ENCODE measurements around the gene NKX2-4. TPM values are rescaled to one million over a fixed set of nuclear protein-coding genes. Genes with fewer than 3 reads are reported as not detected.
"Not testable (repeated sequence)": the region's sequence is repeated elsewhere in the genome, so short reads cannot be mapped to it uniquely, and the experiment has no call there.

The NKX2-4 gene
- total RNA-seq, 2 donors from 2014 or later = not detected

DNA sequence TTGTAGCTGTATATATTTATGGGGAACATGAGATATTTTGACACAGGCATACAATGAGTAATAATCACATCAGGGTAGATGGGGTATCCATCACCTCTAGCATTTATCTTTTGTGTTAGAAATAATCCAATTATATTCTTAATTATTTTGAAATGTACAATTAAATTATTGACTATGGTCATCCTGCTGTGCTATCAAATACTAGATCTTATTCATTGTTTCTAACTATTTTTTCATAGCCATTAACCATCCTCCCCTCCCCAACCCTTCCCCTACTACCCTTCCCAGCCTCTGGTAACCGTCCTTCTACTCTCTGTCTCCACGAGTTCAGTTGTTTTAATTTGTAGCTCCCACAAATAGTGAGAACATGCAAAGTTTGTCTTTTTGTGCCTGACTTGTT is 28.5 kb downstream of the NKX2-4 start:
- Mint-ChIP-seq H3K27me3 (no peaks in the 10 kb centered on the region), H3K36me3 (ENCODE audit: low read depth) (peaks cover 24% of the 10 kb centered on the region), H3K4me1 (peaks cover 15% of the 10 kb centered on the region), H3K4me3 (no peak overlapping the region), H3K27ac (peak overlapping the region; percentile 17)
- H3K9me3 ChIP-seq (ENCODE audit: control insufficient read depth, low read length, poor library complexity, severe bottlenecking) = no peaks in the 10 kb centered on the region
- DNase-seq (no peak), ATAC-seq (no peak)

DNA sequence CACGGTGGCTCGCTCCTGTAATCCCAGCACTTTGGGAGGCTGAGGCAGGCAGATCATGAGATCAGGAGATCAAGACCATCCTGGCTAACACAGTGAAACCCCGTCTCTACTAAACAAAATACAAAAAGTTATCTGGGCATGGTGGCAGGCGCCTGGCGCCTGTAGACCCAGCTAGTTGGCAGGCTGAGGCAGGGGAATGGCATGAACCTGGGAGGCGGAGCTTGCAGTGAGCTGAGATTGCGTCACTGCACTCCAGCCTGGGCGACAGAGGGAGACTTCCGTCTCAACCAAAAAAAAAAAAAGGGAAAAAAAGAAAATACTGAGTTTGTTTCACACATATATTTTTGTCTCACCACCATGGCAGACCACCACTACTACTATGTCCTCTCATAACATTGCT is 31.1 kb downstream of the NKX2-4 start:
- H3K4me1 Mint-ChIP-seq = peaks cover 11% of the 10 kb centered on the region
- not testable (repeated sequence) for H3K4me3 Mint-ChIP-seq; H3K9me3 ChIP-seq (ENCODE audit: control insufficient read depth, low read length, poor library complexity, severe bottlenecking); H3K27me3 Mint-ChIP-seq; H3K27ac Mint-ChIP-seq; ATAC-seq; DNase-seq
- H3K36me3 Mint-ChIP-seq (ENCODE audit: low read depth) = peaks cover 27% of the 10 kb centered on the region

DNA sequence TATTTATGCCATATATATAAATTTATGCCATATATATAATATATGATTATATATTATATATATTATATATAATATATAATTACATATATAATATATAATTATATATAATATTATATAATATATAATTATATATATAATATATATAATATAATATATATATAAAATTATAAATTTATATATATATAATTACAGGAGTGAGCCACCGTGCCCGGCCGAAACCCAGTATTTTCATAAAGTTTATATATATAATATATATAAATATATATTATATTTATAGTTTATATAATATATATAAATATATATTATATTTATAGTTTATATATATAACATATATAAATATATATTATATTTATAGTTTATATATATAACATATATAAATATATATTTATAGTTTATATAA is 31.6 kb downstream of the NKX2-4 start:
- ATAC-seq = no peak
- H3K9me3 ChIP-seq (ENCODE audit: control insufficient read depth, low read length, poor library complexity, severe bottlenecking) = no peaks in the 10 kb centered on the region
- Mint-ChIP-seq H3K36me3 (ENCODE audit: low read depth) (peaks cover 27% of the 10 kb centered on the region), H3K4me3 (no peak overlapping the region), H3K27ac (no peak overlapping the region), H3K27me3 (no peaks in the 10 kb centered on the region), H3K4me1 (peaks cover 11% of the 10 kb centered on the region)
- no peak for DNase-seq

DNA sequence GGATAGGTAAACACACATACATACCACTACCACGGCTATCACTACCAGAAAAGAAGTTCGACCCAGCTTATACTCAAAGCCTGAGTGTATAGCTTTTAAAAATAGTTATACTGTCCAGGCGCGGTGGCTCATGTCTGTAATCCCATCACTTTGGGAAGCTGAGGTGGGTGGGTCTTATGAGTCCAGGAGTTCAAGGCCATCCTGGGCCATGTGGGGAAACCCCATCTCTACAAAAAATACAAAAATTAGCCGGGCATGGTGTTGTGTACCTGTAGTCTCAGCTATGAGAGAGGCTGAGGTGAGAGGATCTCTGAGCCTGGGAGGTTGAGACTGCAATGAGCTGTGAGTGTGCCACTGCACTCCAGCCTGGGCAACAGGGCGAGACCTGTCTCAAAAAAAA is 32.9 kb downstream of the NKX2-4 start:
- H3K27ac Mint-ChIP-seq = no peak overlapping the region
- DNase-seq (no peak), ATAC-seq (no peak)
- no peaks in the 10 kb centered on the region for H3K9me3 ChIP-seq (ENCODE audit: control insufficient read depth, low read length, poor library complexity, severe bottlenecking)
- no peak overlapping the region for H3K4me3 Mint-ChIP-seq
- no peaks in the 10 kb centered on the region for H3K27me3 Mint-ChIP-seq
- H3K4me1 Mint-ChIP-seq = peaks cover 15% of the 10 kb centered on the region
- H3K36me3 Mint-ChIP-seq (ENCODE audit: low read depth) = peaks cover 25% of the 10 kb centered on the region

DNA sequence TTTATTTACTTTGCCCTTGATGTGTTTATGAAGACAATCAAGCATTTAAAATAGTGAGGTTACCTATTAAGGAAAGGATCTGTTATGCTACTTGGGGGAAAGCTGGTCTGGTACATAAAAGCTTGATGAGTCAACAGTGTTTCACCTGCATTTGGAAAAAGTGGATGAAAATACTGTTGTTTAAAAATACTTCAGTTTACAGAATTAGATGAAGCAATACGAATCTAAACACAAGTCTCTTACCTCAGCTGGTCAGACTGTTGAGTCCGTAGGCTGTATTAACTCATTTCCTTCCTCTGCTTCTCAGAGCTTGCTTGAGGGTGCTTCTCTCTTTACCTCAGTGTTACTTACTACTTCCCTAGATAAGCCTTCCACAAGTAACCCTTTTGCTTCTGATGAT is 36.1 kb downstream of the NKX2-4 start:
- Mint-ChIP-seq H3K27me3 (no peaks in the 10 kb centered on the region), H3K4me3 (no peak overlapping the region), H3K27ac (no peak overlapping the region), H3K36me3 (ENCODE audit: low read depth) (peaks cover 17% of the 10 kb centered on the region), H3K4me1 (peaks cover 8% of the 10 kb centered on the region)
- no peak for ATAC-seq
- no peaks in the 10 kb centered on the region for H3K9me3 ChIP-seq (ENCODE audit: control insufficient read depth, low read length, poor library complexity, severe bottlenecking)
- no peak for DNase-seq

DNA sequence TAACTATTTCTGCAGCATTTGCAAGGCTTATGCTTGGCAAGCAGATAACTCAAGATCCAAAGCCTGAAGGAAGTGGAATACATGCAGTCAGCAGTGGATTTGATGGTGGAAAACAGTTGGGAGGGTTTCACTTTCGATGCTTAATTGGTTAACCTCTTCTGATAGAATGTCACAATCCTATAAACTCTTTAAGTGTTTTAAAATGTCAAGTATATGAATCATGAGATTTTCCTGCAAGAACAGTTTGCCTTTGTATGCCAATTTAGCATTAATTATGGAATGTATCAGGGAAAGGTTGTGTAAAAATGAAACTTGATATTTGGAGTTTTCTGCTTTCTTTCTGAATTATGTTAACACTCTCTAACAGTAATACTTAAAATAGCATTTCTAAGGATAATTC is 36.6 kb downstream of the NKX2-4 start:
- Mint-ChIP-seq H3K27ac (no peak overlapping the region), H3K36me3 (ENCODE audit: low read depth) (peaks cover 17% of the 10 kb centered on the region)

DNA sequence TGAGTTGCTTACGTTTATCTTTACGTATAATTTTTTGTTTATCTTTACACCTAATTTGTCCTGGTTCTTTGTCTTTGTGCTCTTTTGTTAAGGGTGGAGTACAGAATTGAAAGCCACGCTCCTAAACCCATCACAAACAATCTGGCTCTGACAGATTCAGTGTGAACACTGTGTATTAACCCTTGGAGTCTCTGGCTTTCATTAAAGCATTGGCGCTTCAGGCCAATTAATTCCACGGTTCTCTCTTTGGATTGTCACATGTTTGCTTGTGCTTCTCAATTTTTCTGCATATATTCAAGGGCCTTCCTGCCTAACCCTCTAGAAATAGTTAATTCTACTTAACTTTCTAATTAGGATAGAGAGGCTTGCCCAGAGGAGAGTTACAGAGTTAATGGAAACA is 38.6 kb downstream of the NKX2-4 start:
- DNase-seq (no peak), ATAC-seq (no peak)
- H3K4me1 Mint-ChIP-seq = peaks cover 10% of the 10 kb centered on the region
- no peaks in the 10 kb centered on the region for H3K27me3 Mint-ChIP-seq
- no peaks in the 10 kb centered on the region for H3K9me3 ChIP-seq (ENCODE audit: control insufficient read depth, low read length, poor library complexity, severe bottlenecking)
- H3K4me3 Mint-ChIP-seq = peak overlapping the region; percentile 55
- no peak overlapping the region for H3K27ac Mint-ChIP-seq
- H3K36me3 Mint-ChIP-seq (ENCODE audit: low read depth) = peaks cover 17% of the 10 kb centered on the region

More for the DNA sequence above, 36.6 kb downstream of the NKX2-4 start:
- H3K9me3 ChIP-seq (ENCODE audit: control insufficient read depth, low read length, poor library complexity, severe bottlenecking) = no peaks in the 10 kb centered on the region
- no peak for ATAC-seq
- no peak for DNase-seq
- peaks cover 8% of the 10 kb centered on the region for H3K4me1 Mint-ChIP-seq
- no peaks in the 10 kb centered on the region for H3K27me3 Mint-ChIP-seq
- H3K4me3 Mint-ChIP-seq = no peak overlapping the region

DNA sequence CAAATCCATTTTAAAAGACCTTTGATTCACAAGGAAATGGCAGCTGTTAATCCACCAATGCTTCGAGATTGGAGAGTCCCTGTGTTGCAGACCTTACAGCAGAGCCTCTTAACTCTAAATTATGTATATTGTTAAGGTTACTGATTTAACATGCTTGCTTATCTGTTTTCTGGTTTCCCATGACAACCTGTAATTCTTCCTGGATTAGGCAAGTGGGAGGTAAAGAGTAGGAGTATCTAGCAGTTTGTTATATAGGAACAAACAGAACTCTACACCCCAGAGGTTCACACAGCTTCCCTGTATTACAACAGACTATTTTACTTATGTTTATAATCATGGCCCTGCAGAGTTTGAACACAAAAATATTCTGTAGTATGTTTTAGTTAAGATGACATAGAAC is 39.5 kb downstream of the NKX2-4 start:
- no peak overlapping the region for H3K27ac Mint-ChIP-seq
- H3K4me3 Mint-ChIP-seq = no peak overlapping the region
- H3K36me3 Mint-ChIP-seq (ENCODE audit: low read depth) = peaks cover 12% of the 10 kb centered on the region
- no peaks in the 10 kb centered on the region for H3K27me3 Mint-ChIP-seq
- DNase-seq (no peak), ATAC-seq (no peak)
- no peaks in the 10 kb centered on the region for H3K9me3 ChIP-seq (ENCODE audit: control insufficient read depth, low read length, poor library complexity, severe bottlenecking)
- peaks cover 10% of the 10 kb centered on the region for H3K4me1 Mint-ChIP-seq

DNA sequence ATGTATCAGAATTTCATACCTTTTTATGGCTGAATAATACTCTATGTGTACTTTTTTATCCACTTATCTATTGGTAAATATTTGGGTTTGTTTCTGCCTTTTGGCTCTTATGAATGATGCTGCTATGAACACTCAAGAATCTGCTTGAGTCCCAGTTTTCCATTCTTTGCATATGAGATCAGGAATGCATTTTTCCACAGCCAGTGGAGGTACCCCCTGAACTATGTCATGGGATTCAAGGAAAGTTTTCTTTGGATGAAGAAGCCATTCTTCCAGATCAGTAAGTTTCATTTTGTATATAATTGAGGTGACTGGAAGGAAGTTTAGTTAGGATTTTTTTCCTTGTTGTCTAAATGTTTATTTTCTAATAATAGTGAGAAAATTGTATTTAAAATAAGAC is 40.9 kb downstream of the NKX2-4 start:
- ATAC-seq (no peak), DNase-seq (no peak)
- Mint-ChIP-seq H3K4me3 (no peak overlapping the region), H3K4me1 (peaks cover 6% of the 10 kb centered on the region), H3K27me3 (no peaks in the 10 kb centered on the region), H3K36me3 (ENCODE audit: low read depth) (peaks cover 6% of the 10 kb centered on the region), H3K27ac (no peak overlapping the region)
- no peaks in the 10 kb centered on the region for H3K9me3 ChIP-seq (ENCODE audit: control insufficient read depth, low read length, poor library complexity, severe bottlenecking)

DNA sequence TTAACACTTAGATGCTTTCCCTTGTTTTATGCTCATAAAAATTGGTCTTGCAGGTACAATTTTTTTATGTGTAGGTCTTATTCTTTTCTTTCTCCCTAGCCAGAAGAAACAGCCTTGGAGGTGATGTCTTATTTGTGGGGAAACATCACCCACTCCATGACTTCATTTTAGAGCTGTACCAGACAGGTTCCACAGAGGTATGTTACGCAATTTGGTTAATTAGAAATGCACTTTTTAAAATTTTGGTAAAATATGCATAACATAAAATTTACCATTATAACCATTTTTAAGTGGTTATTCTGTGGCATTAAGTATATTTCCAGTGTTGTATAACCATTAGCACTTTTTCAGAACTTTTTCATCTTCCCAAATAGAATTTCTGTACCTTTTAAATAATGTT is 41.3 kb downstream of the NKX2-4 start:
- DNase-seq (no peak), ATAC-seq (no peak)
- Mint-ChIP-seq H3K4me1 (peaks cover 6% of the 10 kb centered on the region), H3K4me3 (no peak overlapping the region), H3K36me3 (ENCODE audit: low read depth) (peaks cover 6% of the 10 kb centered on the region), H3K27ac (no peak overlapping the region), H3K27me3 (no peaks in the 10 kb centered on the region)
- no peaks in the 10 kb centered on the region for H3K9me3 ChIP-seq (ENCODE audit: control insufficient read depth, low read length, poor library complexity, severe bottlenecking)

DNA sequence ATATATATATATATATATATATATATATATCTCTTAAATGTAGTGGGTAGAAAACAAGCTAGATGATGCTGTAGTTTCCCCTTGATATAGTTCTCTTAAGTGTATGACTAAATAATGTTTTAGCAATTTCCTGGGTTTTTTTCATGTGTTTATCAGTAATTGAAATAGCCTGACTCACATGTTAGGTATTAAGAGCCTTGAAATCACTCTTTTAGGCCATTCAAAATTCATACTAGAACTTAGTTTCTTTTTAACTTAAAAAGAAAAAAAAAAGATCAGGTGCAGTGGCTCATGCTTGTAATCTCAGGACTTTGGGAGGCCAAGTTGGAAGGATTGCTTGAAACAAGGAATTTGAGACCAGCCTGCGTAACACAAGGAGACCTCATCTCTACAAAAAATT is 44.1 kb downstream of the NKX2-4 start:
- Mint-ChIP-seq H3K36me3 (ENCODE audit: low read depth) (peaks cover 7% of the 10 kb centered on the region), H3K27ac (no peak overlapping the region), H3K4me1 (peaks cover 2% of the 10 kb centered on the region), H3K4me3 (no peak overlapping the region), H3K27me3 (no peaks in the 10 kb centered on the region)
- no peak for DNase-seq
- no peak for ATAC-seq
- no peaks in the 10 kb centered on the region for H3K9me3 ChIP-seq (ENCODE audit: control insufficient read depth, low read length, poor library complexity, severe bottlenecking)

DNA sequence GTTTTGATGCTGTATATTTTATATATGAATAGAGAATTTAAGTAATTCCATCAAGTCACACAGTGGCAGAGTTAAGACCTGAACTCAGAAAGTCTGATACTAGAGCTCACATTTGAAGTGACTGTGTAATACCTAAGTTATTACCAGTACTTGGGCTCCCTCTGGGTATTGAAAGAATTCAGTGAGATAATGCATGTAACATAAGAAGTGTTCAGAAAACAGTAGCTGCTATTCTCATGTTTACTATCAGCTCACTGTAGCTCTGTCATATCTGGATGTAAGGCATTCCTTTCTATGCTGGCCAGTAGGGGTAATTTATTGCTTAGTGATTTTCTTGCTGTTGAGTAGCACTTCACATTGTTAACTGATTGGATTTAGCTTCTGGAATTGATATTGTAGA is 44.6 kb downstream of the NKX2-4 start:
- no peak overlapping the region for H3K27ac Mint-ChIP-seq

More for the DNA sequence above, 44.6 kb downstream of the NKX2-4 start:
- Mint-ChIP-seq H3K4me1 (peaks cover 2% of the 10 kb centered on the region), H3K36me3 (ENCODE audit: low read depth) (peaks cover 8% of the 10 kb centered on the region), H3K4me3 (no peak overlapping the region), H3K27me3 (no peaks in the 10 kb centered on the region)
- DNase-seq (no peak), ATAC-seq (no peak)
- H3K9me3 ChIP-seq (ENCODE audit: control insufficient read depth, low read length, poor library complexity, severe bottlenecking) = no peaks in the 10 kb centered on the region

All from T-helper 17 cell (primary cell).